SHP77 (cell line): ENCODE results near the gene BOD1L2.

ENCODE experiments used
- DNase-seq, 2 experiments: peaks; one replicate each; lab custom pipeline; 2025; lab: John Stamatoyannopoulos, UW

BOD1L2 gene

GRCh38 chr18:57146956-57147636 lies at the start of gene BOD1L2:
Gene BOD1L2, plus strand, starts transcription at chr18:57147087. Its CDS starts 226 bp downstream, at chr18:57147313.
- no peak for DNase-seq

GRCh38 chr18:57107140-57107832 lies 39.6 kb upstream of the BOD1L2 start:
- DNase-seq, result no peak

DNA sequence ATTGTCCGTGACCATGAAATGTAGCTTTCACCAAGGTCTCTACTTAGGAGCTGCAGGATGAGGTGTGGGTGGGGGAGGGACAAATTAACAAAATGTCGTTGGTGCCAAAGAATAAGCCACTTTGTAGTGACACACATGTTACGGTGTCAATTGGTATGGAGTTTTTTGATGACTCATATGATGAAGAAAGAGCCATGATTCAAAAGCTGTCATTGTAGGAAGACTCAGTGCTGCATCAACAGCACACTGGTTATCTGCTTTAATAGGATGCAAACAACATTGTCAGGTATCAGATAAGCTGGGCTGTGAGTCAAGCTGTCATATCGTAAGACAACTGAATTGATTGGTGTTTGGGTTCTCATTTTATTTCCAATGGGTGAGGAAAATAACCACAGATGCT lies 36.6 kb upstream of the BOD1L2 start:
- no peak for DNase-seq

DNA sequence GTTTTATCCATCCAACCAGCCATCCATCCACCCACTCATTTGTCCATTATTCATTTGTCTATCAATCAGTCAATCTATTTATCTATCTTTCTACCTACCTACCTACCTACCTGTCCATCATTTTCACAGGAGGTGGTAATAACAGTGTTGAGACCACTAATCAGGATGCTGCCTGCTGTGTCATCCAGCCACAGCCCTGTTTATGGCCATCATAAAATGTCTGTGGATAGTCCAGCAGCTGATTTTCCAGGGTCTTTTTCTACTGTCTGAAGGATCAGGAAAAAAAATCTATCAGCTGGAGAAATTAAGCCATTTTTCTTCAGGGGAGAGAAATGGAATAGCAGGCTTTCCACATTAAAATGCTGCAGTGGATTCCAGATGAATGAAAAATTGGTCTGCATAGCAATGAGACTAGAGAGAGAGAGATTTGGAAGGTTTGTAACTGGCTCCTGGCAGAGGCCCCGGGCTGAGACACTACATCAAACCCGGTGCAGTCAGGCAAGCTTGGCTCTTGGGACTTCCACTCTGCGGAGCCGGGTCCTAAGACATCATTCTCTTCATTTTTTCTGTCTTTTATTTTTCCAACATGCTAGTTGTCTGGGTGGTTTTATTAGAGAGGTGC lies 33.0 kb upstream of the BOD1L2 start:
- no peak for DNase-seq

- no peak for DNase-seq
Measured at GRCh38 chr18:57116598-57117132, 30.2 kb upstream of the BOD1L2 start.

- DNase-seq, result no peak
Measured at GRCh38 chr18:57121542-57122112, 25.3 kb upstream of the BOD1L2 start.

DNA sequence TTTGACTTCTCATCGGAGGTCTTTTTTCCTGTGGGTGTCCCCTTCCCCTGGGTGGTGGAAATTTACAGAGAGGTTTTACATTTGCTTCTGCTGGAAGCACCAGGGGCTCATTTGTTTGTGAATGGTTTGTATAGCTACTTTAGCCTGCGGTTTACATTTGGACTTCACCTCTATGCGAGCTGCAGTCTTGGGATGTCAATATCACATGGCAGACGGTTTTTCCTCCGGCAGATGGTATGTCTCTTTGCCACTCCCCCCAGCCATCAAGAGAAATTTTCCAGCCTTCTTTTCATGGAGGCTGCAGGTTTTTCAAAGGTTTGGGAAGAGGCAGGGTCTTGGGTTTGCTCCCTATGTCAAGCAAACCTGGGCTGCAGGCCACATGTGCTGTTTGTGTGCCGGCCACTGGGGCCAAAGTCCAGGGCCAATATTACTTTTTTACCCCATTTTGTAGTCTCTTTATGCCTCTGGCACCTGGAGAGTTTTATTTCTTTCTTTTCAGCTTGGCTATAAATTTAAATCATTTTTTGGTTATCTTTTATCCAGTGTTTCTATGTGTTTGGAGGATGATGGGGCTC lies 23.9 kb upstream of the BOD1L2 start:
- no peak for DNase-seq

DNA sequence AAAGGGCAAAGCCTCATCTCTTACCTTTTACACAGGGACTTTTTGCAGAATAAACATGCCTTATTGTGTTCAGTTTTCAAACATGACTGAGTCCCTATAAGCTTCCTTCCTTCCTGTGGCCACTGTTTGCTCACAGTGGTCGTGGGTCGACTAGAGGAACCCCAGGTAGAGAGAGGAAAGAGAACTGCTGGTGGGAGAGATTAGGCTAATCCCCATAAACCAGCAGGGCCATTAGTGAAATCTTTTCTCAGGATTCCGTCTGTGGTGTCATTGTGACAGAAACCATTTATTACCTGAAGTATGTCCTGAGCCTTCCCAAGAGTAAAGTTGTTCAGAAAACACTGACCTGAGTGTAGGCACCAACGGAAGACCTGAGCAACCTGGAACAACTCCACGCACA lies 21.3 kb upstream of the BOD1L2 start:
- no peak for DNase-seq

DNA sequence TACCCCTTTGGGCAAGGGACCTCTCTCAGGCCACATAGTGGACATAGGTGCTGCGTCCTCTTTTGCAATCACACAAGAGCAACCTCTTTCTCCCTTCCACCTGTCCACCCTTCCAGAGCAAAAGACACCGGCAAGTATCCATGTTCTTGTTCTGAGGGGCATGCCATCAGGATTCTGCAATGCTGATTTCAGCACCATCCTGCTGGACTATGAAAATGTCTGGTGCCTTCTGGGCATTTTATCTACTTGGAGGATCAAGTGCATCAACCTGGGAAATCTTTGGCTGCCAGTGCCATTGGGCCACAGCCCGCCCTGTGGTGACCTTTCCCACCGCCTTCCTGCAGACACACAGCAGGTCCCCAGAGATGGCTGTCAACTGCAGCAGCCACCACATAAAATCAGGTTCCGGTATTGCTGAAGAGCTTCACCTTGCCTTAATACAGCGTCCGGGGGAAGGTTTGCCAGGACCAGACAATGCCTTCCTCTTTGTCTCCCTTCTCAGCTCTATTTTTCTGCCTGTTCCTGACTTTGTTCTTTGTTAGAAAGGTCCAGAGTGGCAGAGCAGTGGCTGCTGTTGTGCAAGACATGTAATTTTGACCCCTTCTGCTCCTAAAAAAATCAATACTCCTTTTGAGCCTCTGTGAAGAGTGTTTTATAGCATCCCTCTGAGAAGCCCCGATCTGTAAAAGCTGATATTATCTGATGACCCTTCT lies 18.5 kb upstream of the BOD1L2 start:
- DNase-seq, result no peak

DNA sequence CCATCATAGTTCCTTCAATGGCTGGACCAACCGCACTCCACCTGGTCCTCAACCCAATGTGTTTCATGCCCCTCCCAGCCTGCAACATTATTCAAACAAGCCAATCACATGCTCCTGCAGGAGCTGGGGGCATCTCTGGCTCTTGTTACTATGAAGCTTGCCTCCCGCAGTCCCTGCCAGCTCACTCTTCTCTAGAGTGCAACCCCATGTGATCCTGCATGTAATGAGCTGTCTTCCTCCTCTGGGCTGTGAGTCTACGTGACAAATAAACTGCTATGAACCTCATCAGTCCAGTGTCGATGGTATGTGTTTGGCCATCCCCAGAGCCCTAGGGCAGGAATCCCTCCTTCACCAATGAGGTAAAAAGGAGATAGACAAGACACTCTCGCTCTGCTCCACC lies 15.8 kb upstream of the BOD1L2 start:
- DNase-seq, result peak in 1 of 2 experiments; percentile 28

- DNase-seq, result peak in 1 of 2 experiments; percentile 42
Measured at GRCh38 chr18:57131782-57132181, 15.1 kb upstream of the BOD1L2 start.

- DNase-seq, result no peak
Measured at GRCh38 chr18:57134618-57135135, 12.2 kb upstream of the BOD1L2 start.

DNA sequence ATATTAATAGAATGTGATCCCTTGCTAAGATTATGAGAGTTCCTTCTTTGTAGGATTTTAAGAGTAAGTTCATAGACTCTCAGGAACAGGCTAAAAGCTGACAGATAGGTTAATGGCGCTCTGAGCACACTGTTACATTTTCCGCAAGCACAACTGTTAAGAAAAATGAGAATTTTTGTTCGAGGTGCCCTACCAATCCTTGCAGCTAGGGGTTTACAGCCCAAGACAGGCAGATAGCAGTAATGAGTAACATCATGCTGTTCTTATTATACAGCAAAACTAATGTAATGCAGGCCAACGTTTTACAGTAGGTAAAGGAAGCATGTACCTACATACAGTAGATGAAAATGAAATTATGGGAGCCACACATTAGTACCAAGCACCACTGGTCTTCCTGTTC lies 11.2 kb upstream of the BOD1L2 start:
- no peak for DNase-seq

DNA sequence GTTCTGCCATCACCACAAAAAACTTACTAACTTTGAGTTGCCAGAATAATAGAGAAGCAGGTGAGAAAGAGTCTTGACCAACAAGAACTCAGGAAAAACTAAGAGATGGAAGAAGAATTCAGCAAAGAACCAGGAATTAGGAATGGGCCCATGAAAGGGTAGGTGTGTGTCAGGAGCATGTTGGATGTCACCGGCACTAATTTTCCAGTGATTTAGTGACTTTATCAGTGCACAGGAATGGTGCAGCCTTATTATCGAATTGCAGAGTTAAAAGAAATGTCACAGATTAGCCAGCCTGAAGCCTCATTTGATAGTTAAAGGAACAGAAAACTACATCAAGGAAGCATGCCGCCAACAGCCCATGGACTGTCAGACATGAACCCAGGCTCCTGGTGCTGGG lies 9.0 kb upstream of the BOD1L2 start:
- no peak for DNase-seq

DNA sequence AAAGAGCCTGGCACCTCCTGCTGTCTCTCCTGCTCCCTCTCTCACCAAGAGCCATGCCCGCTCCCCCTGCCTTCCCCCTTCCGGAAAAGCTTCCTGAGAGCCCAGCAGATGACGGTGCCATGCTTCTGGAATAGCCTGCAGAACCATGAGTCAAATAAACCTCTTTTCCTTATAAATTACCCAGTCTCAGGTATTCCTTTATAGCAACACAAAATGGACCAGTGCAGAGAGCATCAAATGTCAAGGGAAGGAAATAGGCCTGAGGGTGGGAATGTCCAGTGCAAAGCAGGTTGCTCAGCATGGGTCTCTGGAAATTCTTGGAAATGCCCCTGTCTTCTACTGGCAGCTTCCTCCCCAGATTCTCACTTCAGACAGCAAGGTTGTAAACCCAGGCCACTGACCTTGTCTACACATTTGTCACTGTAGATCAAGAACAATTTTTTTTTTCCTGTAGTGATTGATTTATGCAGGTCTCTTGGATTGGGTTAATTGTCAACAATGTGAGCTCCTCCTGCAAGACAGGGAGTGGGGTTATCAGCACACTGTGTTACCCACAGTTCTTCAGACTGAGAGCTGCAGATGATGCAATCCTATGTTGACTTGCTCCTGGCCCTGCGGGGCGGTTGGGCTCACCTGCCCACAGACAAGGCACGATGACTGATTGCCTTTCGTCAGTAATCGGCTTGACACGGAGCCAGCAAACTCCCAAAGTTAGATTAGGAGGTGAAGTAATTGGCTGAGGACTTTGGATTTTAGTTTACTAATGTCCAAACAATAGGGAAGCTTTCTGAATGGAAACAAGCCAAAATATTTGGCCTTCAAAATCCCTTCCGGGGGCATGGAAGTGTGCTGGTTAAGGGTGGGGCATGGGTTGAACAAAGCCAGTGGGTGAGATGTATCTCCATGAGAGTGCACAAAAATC lies 5.4 kb upstream of the BOD1L2 start:
- peak; percentile 75 to 84 for DNase-seq

DNA sequence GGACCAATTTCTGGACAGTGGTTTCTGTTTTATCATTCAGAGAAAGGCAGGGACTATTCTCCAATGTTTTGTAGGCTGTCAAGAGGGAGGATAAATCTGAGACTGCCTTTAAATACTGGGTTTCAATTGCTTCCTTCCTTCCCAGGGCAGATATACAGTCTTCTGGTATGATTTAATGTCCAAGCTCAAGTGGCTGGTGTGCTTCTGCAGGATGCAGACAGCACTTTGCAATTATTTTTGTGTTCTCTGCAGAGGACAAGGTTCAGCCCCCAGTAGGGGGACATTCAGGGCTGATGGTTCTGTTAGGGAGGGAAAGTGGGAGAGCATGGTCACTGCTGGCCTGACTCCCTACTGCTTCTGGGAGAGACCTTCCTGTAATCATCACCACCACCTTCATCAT lies 4.6 kb upstream of the BOD1L2 start:
- DNase-seq, result no peak

GRCh38 chr18:57143265-57143664 lies 3.6 kb upstream of the BOD1L2 start:
- DNase-seq, result no peak

DNA sequence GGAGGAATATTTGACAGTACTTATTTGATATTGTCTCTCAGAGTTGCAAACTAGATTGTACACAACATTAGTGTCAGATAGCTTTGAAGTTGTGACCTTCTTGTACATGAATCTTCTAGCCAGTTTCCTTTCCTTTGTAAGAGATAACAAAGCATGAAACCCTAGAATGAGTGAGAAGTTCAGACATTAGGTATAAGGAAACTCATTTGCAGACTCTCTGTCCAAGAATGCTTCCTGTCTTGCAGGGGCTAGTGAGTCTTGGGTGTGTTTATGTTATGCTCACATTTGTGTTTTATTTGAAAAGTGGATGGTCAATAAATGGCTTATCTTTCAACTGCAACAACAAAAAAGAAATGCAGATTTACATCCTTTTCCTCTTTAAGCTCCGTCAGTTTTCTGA lies 1.4 kb downstream of the BOD1L2 start:
- no peak for DNase-seq

GRCh38 chr18:57149051-57149450 lies 2.2 kb downstream of the BOD1L2 start:
- no peak for DNase-seq

DNA sequence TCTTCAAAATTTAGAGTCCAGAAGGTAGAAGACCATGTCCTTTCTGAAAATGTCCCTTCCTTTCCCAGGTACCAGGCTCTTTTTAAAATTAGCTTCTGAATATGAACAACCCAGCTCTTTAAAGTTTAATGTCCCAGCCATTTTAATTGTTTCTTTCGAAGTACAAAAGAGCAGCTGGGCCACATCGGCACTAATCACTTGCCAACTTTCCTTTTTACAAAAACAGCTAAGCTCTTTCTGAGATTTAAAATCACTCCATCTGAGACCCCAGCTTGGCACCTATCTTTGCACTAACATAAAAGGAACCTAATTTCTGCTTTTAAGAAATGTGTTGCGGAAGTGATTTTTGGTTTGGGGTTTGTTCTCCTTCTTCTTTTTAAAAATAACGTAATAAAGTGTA lies 2.6 kb downstream of the BOD1L2 start:
- DNase-seq, result no peak
